HEK293T (cell line): Measurements from ENCODE around the gene HDHD5.

ENCODE experiments used
- ARNT ChIP-seq: fragments of 450-650 bp; IDR thresholded peaks from 2 replicates; pipeline ENCODE4 v1.6.1; 2017; ENCODE audit warnings: mild to moderate bottlenecking
- BHLHE40 ChIP-seq: fragments of 450-650 bp; IDR thresholded peaks from 2 replicates; pipeline ENCODE4 v1.6.1; 2016; ENCODE audit warnings: mild to moderate bottlenecking, moderate library complexity, borderline replicate concordance
- CTBP1 ChIP-seq: fragments of 450-650 bp; IDR thresholded peaks from 2 replicates; pipeline ENCODE4 v1.6.1; 2016; ENCODE audit warnings: borderline replicate concordance
- ELF4 ChIP-seq: fragments of 450-650 bp; IDR thresholded peaks from 2 replicates; pipeline ENCODE4 v1.6.1; 2017; ENCODE audit warnings: antibody characterized with exemption
- FOXM1 ChIP-seq: fragments of 450-650 bp; IDR thresholded peaks from 2 replicates; pipeline ENCODE4 v1.6.1; 2017; ENCODE audit warnings: mild to moderate bottlenecking, borderline replicate concordance
- HDGF ChIP-seq: fragments of 450-650 bp; IDR thresholded peaks from 2 replicates; pipeline ENCODE4 v1.6.1; 2017; ENCODE audit warnings: antibody characterized with exemption, borderline replicate concordance
- L3MBTL2 ChIP-seq: fragments of 450-650 bp; conservative IDR thresholded peaks from 2 replicates; pipeline ENCODE4 v1.6.1; 2016; ENCODE audit warnings: mild to moderate bottlenecking
- LEF1 ChIP-seq: fragments of 450-650 bp; IDR thresholded peaks from 2 replicates; pipeline ENCODE4 v1.6.1; 2017; ENCODE audit warnings: mild to moderate bottlenecking, borderline replicate concordance
- NFRKB ChIP-seq: fragments of 450-650 bp; IDR thresholded peaks from 2 replicates; pipeline ENCODE4 v1.6.1; 2016; ENCODE audit warnings: mild to moderate bottlenecking, moderate library complexity
- PKNOX1 ChIP-seq: fragments of 450-650 bp; IDR thresholded peaks from 2 replicates; pipeline ENCODE4 v1.6.1; 2016
- SP1 ChIP-seq: fragments of 450-650 bp; IDR thresholded peaks from 2 replicates; pipeline ENCODE4 v1.6.1; 2017
- SUZ12 ChIP-seq: fragments of 450-650 bp; IDR thresholded peaks from 2 replicates; pipeline ENCODE4 v1.6.1; 2016; ENCODE audit warnings: mild to moderate bottlenecking
- ZNF384 ChIP-seq: fragments of 450-650 bp; IDR thresholded peaks from 2 replicates; pipeline ENCODE4 v1.6.1; 2016

GRCh38 chr22:17118342-17118741 is 40.7 kb downstream of the HDHD5 start:
- TF ChIP-seq CTBP1 (no peak), L3MBTL2 (no peak), SP1 (no peak), PKNOX1 (no peak), ARNT (no peak), ELF4 (no peak), LEF1 (no peak), BHLHE40 (no peak), ZNF384 (no peak), NFRKB (no peak), HDGF (no peak), SUZ12 (no peak), FOXM1 (no peak)
